Astrocyte of the spinal cord (primary cell): ENCODE measurements around the gene KANSL1.

Experiments
- DNase-seq: peaks from one replicate; pipeline ENCODE4 v3.0.0; 2011; ENCODE audit warnings: low read depth, low spot score
- H3K4me3 ChIP-seq: 2 replicates; pipeline ENCODE4 v1.5.1; 2011; ENCODE audit warnings: low read depth, mild to moderate bottlenecking, low read length, moderate library complexity
- CTCF ChIP-seq: IDR thresholded peaks from 2 replicates; pipeline ENCODE4 v1.5.1; 2012; ENCODE audit warnings: low read depth, mild to moderate bottlenecking, low read length, inconsistent platforms
- in situ Hi-C: cut with HindIII; loops from 2 replicates; pipeline ENCODE4 v1.10.0; 2017; ENCODE audit warnings: low sequenced_read_pairs

The KANSL1 gene

DNA sequence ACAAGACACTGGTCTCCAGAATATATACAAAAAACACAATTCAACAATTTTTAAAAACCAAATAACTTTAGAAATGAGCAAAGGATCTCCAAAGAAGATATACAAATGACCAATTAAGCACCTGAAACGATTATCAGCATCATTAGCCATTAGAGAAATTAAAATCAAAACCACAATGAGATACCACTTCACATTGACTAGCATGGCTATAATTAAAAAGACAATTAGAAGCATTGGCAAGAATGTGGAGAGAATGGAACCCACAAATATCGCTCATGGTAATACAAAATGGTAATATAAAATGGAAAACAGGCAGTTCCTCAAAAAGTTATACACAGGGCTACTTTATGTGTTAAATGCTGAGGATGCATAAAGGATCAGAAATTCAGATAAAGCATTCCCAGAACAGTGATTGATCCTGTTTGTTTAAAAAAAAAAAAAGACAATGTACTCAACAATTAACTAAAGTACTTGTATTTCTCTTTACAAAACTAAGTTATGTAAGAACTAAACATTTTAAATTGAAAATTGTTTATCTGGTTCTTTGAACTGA, 52.5 kb downstream of the KANSL1 start:
- TF ChIP-seq CTCF: no peak
- in situ Hi-C loops: no loop called here
- DNase-seq: no peak
- no peak overlapping the region for H3K4me3 ChIP-seq

DNA sequence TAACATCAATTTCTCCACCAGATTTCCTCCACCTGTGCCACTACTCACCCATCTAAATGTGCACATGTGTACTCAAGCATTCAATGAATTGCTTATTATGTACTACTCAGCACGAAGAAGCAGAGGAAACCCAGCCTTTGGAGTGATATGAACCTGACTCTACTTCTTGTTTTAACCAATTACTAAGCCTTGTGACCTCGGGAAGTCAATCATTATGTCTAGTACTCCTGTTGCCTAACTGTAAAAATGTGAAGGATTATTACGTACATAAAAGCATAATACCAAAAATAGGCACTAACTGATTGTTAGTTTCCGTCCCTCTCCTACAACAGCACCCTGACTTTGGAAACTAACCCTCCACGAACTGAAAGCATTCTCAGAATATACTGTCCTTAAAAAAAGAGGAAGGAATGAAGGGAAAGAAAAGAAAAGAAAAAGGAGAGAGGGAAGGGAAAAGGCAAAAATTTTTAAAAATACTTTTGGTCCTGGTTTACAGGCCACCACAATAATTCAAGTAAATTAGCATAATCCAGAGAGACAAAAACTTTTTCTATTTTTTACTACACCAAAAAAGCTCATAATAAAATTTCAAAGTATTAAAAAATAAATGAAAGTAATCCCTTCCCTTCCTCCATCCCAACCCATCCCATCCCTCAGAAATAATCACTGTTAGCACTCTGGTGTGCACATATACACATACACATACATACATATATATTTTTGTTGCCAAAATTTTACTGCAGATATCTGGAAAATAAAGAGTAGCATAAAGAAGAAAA, 53.6 kb downstream of the KANSL1 start:
- no peak for TF ChIP-seq CTCF
- in situ Hi-C loops: no loop called here
- no peak for DNase-seq
- H3K4me3 ChIP-seq: no peak overlapping the region

DNA sequence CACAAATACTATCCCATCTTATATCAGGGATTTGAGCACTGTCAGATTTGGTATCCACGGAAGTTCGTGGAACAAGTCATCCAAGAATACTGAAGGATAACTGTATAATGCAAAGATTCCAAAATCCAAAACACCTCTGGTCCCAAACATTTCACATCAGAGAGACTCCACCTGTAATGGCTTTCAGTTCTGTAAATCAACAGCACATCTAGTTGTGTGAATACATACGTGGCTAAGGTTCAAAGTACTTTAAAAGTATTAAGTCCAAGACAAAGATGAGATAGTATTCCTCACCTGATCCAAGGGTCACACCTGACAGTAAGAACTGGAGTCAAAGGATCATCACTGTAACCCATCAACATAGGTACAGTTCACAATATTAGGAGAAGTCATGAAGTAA, 54.8 kb downstream of the KANSL1 start:
- DNase-seq: no peak
- H3K4me3 ChIP-seq: no peak overlapping the region
- in situ Hi-C loops: no loop called here
- TF ChIP-seq CTCF: no peak

- in situ Hi-C loops: no loop called here
- TF ChIP-seq CTCF: no peak
- no peak for DNase-seq
- H3K4me3 ChIP-seq: no peak overlapping the region
Observed at GRCh38 chr17:46136820-46137219, 56.4 kb downstream of the KANSL1 start.

DNA sequence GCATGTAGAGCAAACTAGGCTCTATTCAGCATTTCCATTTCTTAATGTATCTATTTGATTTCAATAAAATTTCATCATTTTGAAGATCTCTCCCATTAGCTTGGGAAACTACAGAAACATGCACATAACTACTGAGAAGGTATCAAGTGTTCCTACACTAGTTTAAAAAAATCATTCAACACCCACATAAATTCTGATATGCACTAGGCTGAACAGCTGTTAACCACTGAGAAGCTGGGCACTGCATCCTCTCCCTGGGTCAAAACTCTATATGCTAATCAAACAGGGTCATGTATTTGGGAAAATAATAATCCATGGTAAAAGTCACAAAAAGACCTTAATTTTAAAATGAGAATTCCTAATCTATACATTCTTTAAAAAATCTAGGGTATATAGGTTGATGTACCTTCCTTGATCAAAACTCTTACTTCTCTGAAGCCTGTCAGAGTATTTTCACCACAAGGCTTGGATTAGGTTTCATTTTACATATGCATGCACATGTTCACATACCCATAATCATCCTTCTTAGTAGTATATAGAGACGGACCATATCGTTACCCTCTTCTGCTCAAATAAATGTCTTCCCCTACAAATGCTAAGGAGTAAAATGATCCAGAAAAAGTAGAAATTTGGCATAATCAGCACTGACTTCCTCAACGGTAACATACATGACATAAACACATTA, 57.2 kb downstream of the KANSL1 start:
- no peak for TF ChIP-seq CTCF
- in situ Hi-C loops: no loop called here
- no peak for DNase-seq
- H3K4me3 ChIP-seq: no peak overlapping the region

DNA sequence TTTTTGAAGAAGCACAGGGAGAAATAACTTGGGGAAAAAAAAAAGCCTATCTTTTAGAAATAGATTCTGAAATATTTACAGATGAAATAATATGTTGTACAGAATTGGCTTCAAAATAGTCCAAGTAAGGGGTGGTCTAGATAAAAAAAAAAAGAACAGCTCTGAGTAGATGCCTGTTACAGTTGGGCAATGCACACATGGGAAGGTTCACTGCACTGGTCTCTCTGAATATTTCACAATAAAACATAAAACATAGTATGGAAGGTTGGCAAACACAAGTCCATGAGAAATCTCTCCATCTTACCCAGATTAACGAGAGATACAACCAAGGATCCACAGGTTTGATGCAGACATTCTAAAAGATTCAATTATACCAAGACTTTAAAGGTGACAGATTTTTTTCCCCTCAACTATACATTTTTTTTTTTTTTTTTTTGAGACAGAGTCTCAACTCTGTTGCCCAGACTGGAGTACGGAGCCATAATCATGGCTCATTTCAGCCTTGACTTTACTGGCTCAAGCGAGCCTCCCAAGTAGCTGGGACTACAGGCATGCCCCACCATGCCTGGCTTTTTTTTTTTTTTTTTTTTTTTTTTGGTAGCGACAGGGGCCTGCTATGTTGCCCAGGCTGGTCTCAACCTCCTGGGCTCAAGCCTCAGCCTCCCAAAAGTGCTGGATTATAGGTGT, 58.0 kb downstream of the KANSL1 start:
- no peak overlapping the region for H3K4me3 ChIP-seq
- DNase-seq: no peak
- in situ Hi-C loops: no loop called here
- no peak for TF ChIP-seq CTCF
